ENCODE data around the gene INO80.
"Not testable (repeated sequence)": the region's sequence is repeated elsewhere in the genome, so short reads cannot be mapped to it uniquely, and the experiment has no call there.

GRCh38 chr15:40954158-40954848 is 161.8 kb downstream of the INO80 start:
- not testable (repeated sequence) for TF ChIP-seq CTCF (conservative IDR thresholded peaks at IDR 0.05); ZFX (IDR thresholded peaks at IDR 0.05)

Data from C4-2B (cell line).